GM19455 (cell line): ENCODE data around the gene YPEL1.
A peak's percentile ranks its signal among the peaks of the same experiment; 100 is the strongest.

Experiments
- ATAC-seq: cut with Tn5 transposase; IDR thresholded peaks from one replicate; pipeline ENCODE4 v1.9.1; 2021; ENCODE audit not compliant: unreplicated experiment

YPEL1 gene

DNA sequence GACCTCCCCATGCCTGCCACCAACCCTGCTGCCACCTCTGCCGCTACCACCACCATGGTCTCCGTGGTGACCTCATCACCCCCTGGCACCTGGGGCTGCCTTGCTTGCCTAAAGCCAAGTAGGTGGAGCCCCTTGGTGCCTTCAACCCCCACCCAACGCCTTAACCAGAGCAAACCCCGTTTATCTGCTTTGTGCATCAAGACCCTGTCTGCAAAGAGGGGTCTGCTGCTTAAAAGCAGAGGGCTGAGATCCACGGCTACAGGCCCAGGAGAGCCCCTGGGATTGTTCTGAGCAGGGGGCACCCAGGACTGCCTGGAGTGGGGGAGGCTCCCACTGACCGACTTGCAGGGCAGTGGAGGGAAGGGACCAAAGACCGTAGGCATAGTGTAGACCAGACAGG is 74.7 kb downstream of the YPEL1 start:
- no peak for ATAC-seq

DNA sequence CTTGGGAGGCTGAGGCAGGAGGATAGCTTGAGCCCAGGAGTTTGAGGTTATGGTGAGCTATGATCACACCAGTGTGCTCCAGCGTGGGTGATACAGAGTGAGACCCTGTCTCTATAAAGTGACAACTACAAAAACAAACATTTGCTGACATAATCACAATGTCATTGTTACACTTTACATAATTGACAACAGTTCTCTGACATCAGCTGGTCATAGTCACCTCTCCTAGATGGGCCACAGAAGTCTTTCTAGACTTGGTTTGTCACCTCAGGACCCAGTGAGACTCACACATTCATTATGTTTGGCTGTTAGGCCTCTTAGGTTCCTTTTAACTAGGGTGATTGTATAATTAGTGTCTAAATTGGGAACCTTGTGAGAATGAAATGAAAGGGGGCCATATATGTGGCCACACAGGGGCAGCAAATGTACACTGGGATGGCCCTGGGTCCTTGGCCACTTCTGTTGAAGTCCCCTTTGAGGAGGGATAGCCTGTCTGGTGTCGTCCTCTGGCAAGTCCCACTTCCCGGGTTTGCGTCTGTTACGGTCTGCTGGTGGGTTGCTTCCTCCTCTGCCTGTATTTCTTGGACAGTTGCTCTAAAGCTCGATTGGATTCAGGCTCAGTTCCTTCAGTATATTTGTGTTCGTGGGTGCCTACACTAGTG is 75.6 kb downstream of the YPEL1 start:
- ATAC-seq, result no peak

DNA sequence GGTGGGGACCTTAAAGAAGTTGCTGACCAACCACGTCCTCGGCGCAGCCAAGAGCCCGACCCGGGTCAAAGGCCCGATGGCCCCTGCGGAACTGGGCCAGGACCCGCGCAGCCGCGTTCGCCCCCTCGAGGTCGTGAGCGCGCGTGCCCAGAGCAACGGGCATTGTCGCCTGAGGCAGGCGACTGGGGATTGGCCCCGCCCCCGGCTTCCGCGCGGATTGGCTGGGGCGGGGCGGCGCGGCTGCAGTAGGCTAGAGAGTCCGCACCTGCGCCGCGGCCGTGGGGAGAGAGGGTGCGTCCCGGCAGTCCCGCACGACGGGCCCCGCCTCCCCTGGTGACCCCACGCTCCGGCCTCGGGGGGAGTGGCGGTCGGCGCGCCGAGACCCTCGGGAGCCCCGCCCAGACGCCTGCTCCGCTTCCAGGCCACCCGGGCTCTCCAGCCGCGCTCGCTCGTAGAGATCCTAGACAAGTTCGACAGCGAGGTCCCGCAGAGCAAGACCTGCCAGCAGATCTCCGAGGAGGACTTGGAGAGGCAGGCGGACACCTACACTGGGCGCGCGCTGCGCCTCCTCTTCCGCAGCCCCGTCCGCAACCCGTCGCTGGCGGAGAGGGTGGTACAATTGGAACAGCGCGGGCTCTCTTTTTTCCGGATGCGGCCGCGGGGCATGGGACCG is 78.1 kb downstream of the YPEL1 start:
- peak; percentile 66 for ATAC-seq

DNA sequence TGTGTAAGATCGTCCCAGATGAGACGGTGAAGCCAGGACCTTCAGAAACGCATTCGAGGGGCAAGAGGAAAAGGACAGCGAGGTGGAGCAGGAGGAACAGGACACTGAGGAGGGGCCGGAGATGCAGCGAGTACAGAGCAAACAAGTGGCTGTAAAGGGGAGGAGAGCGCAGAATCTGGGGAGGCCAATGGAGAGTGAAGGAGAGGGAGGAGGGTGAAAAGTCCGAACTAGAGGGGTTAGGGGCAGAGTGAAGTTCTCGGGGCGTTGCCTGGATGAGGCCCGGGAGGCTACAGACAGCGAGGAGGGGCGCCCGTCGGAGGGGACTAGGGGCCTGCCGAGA is 78.6 kb downstream of the YPEL1 start:
- peak; percentile 7 for ATAC-seq

DNA sequence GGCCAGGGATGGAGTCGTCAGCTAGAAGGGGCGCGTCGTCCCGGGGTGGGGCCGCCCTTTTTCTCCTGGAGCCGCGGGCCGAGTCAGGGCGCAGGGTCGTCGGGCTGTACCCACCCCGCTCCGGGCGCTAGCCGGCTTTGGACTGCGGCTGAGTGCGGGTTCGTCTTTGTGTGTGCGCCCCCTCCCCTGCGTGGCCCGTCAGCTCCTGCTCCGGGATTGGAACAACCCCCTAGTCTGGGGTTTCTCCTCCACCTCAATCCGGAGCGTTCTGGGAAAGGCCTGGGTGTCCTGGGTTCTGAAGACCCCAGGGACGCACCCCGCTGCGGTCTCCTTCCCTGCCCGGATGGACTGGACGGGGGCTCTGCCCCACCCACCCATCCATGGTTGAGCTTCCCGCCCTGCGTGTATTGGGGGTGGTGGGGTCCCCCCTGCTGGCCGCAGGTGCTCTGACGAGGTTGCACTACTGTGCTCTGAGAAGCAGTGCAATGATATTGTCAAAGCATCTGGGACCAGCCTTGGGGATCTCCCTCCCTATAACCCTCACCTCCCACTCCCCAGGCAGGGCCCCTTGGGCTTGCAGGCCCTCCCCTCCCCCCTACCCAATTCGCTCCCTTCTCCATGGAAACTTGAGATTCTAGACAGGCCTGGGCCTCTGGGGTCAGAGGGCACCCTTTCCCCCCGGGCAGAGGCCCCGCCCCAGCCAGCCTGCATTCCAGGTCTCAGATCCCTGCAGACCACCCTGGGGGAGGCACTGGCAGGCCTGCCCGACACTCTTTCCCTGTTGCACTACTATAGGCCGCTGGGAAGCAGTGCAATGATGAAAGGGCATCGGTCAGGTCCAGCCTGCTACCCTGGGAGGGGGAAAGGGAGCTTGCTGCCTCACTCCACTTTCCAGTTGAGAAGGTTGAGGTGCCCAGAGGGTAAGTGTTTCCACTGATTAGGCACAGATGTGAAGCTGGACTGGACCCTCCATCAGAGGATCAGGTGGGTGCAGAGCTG is 82.7 kb downstream of the YPEL1 start:
- no peak for ATAC-seq

DNA sequence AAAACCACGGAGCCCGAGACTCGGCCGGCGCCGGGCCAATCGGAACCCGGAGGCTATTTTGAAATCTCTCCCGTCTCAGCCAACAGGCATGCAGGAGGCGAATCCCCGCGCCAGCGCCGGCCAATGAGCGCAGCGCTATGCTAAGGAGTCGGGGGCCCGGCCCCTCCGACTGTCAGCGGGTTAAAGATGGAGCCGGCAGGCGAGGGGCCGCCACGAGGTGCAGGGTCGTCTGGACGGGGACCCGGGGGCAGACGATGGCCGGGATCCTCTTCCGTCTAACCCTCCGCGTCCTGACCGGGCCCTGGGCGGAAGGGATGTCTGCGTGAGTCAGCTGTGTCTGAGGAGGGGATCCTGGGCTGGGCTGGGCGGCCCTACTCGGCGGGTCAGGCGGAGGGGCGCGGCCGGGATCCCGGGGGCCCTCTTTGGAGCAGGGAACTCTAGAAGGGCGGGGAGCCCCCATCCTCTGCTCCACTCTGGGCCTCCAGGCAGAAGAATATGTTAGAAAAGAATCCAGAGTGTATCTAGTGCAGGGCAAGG is 83.5 kb downstream of the YPEL1 start:
- ATAC-seq, result peak; percentile 85

DNA sequence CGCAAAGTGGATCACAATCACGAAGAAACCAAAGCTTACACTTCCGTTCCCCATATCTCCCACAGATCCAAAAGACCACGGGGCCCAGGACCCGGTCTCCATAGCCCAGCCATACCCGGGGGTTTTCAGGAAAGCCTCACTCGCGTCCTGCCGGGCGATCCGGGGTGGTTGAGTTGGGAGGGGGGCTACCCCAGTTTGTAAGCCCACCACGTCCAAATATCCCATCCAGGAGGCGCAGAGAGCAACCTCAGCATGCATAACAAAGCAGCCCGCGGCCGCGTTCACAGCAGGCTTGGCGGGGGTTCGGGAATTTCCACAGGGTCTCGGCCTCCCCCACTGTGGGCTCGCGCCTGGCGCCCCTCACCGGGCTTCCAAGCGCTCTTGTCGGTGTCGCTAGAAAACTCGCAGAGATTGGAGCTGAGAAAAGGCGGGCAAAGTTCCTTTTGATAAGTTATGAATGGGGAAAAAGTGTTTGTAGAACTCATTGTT is 84.0 kb downstream of the YPEL1 start:
- ATAC-seq, result peak; percentile 13

DNA sequence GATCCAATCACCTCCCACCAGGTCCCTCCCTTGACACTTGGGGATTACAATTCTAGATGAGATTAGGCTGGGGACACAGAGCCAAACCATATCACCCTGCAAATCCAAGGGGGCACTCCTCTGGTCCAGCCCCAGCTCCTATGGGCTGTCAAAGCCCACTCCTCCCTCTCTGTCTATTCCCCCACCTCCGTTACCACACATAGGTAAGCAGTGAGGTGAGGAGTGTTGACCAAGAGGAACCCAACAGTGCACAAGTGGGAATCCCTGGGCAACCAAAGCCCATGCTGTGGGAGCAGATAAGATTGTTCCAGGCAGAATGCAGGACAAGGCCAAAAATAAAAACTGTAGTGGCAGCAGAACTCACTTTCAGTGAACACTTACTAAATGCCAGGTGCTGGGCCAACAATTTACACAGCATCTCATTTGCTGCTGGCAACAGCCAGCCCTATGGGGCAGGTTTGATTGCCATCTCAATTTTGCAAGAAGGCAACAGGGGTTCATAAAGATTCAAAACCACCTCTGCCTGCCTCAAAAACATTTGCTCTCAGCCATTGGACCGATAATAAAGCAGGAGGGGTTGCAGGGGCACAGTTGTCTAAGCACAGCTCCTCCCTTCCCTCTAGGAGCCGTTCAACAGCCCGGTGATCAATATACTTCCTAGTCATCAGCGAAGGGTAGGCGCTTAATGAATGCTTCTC is 84.6 kb downstream of the YPEL1 start:
- no peak for ATAC-seq

DNA sequence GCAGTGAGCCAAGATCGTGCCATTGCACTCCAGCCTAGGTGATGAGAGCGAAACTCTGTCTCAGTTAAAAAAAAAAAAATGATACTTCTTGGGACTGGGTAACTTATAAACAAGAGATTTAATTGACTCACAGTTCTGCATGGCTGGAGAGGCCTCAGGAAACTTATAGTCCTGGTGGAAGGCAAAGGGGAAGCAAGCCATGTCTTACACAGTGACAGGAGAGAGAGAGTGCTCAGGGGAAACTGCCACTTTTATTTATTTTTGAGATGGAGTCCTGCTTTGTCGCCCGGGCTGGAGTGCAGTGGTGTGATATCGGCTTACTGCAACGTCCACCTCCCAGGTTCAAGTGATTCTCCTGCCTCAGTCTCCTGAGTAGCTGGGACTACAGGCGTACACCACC is 85.3 kb downstream of the YPEL1 start:
- no peak for ATAC-seq
